Osteoblast (primary cell): ENCODE data around the gene KCNT2. TPM values are rescaled to one million over a fixed set of nuclear protein-coding genes. Genes with fewer than 3 reads are reported as not detected.
"Not testable (repeated sequence)": the region's sequence is repeated elsewhere in the genome, so short reads cannot be mapped to it uniquely, and the experiment has no call there.

Experiments
- DNase-seq: peaks from one replicate; pipeline ENCODE4 v3.0.0; 2011; ENCODE audit warnings: low spot score, mixed read lengths; ENCODE audit not compliant: insufficient read length; ENCODE audit errors: missing footprints
- H2AFZ ChIP-seq: 2 replicates; pipeline ENCODE4 v1.6.0; 2011; ENCODE audit warnings: mild to moderate bottlenecking, low read length
- H3K27ac ChIP-seq: 2 replicates; pipeline ENCODE4 v1.5.1; 2011; ENCODE audit warnings: mild to moderate bottlenecking, low read depth, low read length, moderate library complexity
- H3K27me3 ChIP-seq: 2 replicates; pipeline ENCODE4 v1.6.0; 2012; ENCODE audit warnings: mild to moderate bottlenecking, control low read depth, inconsistent platforms, low read length, moderate library complexity; ENCODE audit not compliant: insufficient read depth
- H3K36me3 ChIP-seq: 2 replicates; pipeline ENCODE4 v1.5.1; 2011; ENCODE audit warnings: mild to moderate bottlenecking, low read length, control low read depth, moderate library complexity; ENCODE audit not compliant: insufficient read depth
- H3K4me1 ChIP-seq: 2 replicates; pipeline ENCODE4 v1.5.1; 2011; ENCODE audit warnings: mild to moderate bottlenecking, low read length, control low read depth, moderate library complexity; ENCODE audit not compliant: insufficient read depth
- H3K4me2 ChIP-seq: 2 replicates; pipeline ENCODE4 v1.6.0; 2011; ENCODE audit warnings: mild to moderate bottlenecking, low read length; ENCODE audit not compliant: insufficient read depth
- H3K4me3 ChIP-seq: fragments of 200-600 bp; sonication (generic); 3 replicates; pipeline ENCODE4 v1.5.1; 2012; ENCODE audit warnings: mild to moderate bottlenecking, low read length, inconsistent platforms; ENCODE audit not compliant: insufficient read depth
- H3K79me2 ChIP-seq: 2 replicates; pipeline ENCODE4 v1.6.0; 2012; ENCODE audit warnings: mild to moderate bottlenecking, low read length, control low read depth, inconsistent platforms; ENCODE audit not compliant: insufficient read depth
- H3K9me3 ChIP-seq: 2 replicates; pipeline ENCODE4 v1.5.1; 2011; ENCODE audit warnings: low read depth, low read length, control low read depth
- H4K20me1 ChIP-seq: 2 replicates; pipeline ENCODE4 v1.6.0; 2012; ENCODE audit warnings: mild to moderate bottlenecking, low read length, control low read depth; ENCODE audit not compliant: insufficient read depth
- total RNA-seq: library from RNA; depleted of rRNA; stranded (reverse); fragments of >200 nt; gene quantifications from 2 replicates; pipeline ENCODE4 v1.2.3, GENCODE V29; 2012
- TF ChIP-seq, protein P1 (sequence below): IDR thresholded peaks from 2 replicates; pipeline ENCODE4 v1.5.1; 2011; ENCODE audit warnings: mild to moderate bottlenecking, low read depth, low read length, moderate library complexity; ENCODE audit errors: extremely low read depth

KCNT2 gene
- total RNA-seq, 1 donor: 10.5 TPM

DNA sequence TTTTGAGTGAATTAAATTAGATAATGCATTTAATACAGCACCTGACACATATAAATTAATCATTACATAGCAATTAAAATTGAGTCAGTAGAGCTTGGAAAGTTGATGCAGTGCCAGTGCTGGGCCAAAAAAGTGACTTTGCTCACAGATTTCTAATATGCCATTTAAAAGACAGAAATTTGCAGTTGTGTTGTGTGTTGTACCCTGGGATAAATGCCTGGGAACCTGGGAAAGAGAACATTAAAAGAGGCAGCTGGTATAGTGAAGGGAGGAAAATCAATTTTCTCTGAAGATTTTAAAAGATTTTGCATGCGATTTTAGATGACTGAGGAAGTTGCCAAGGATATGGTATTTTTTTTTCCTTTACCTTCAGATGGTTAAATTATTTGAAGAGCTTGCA is 32.7 kb upstream of the KCNT2 start:
- DNase-seq: no peak
- TF ChIP-seq, protein P1, sequence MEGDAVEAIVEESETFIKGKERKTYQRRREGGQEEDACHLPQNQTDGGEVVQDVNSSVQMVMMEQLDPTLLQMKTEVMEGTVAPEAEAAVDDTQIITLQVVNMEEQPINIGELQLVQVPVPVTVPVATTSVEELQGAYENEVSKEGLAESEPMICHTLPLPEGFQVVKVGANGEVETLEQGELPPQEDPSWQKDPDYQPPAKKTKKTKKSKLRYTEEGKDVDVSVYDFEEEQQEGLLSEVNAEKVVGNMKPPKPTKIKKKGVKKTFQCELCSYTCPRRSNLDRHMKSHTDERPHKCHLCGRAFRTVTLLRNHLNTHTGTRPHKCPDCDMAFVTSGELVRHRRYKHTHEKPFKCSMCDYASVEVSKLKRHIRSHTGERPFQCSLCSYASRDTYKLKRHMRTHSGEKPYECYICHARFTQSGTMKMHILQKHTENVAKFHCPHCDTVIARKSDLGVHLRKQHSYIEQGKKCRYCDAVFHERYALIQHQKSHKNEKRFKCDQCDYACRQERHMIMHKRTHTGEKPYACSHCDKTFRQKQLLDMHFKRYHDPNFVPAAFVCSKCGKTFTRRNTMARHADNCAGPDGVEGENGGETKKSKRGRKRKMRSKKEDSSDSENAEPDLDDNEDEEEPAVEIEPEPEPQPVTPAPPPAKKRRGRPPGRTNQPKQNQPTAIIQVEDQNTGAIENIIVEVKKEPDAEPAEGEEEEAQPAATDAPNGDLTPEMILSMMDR: no peak
- H3K36me3 ChIP-seq: no peaks in the 10 kb centered on the region
- H3K4me1 ChIP-seq: no peaks in the 10 kb centered on the region
- no peak overlapping the region for H3K4me3 ChIP-seq
- no peaks in the 10 kb centered on the region for H3K9me3 ChIP-seq
- no peak overlapping the region for H3K4me2 ChIP-seq
- no peak overlapping the region for H3K27ac ChIP-seq
- no peak overlapping the region for H2AFZ ChIP-seq
- no peaks in the 10 kb centered on the region for H3K79me2 ChIP-seq
- no peaks in the 10 kb centered on the region for H3K27me3 ChIP-seq
- H4K20me1 ChIP-seq: no peaks in the 10 kb centered on the region

GRCh38 chr1:196639291-196639690 is 31.1 kb upstream of the KCNT2 start:
- H3K4me1 ChIP-seq, H3K27ac ChIP-seq, H3K9me3 ChIP-seq, H3K79me2 ChIP-seq, H3K4me3 ChIP-seq, H3K27me3 ChIP-seq, H3K4me2 ChIP-seq, H4K20me1 ChIP-seq, H3K36me3 ChIP-seq, H2AFZ ChIP-seq, DNase-seq: not testable (repeated sequence)

- Histone ChIP-seq H3K4me2 (no peak overlapping the region), H3K79me2 (no peaks in the 10 kb centered on the region), H2AFZ (no peak overlapping the region), H4K20me1 (no peaks in the 10 kb centered on the region), H3K27ac (no peak overlapping the region), H3K4me3 (no peak overlapping the region), H3K27me3 (no peaks in the 10 kb centered on the region), H3K4me1 (no peaks in the 10 kb centered on the region), H3K9me3 (no peaks in the 10 kb centered on the region), H3K36me3 (no peaks in the 10 kb centered on the region)
- TF ChIP-seq, protein P1: no peak
- DNase-seq: no peak
Measured at GRCh38 chr1:196638466-196638865, 30.2 kb upstream of the KCNT2 start.

- no peaks in the 10 kb centered on the region for H3K36me3 ChIP-seq
- no peak overlapping the region for H3K4me3 ChIP-seq
- no peaks in the 10 kb centered on the region for H3K27me3 ChIP-seq
- no peak overlapping the region for H3K4me2 ChIP-seq
- DNase-seq: no peak
- no peaks in the 10 kb centered on the region for H3K9me3 ChIP-seq
- H2AFZ ChIP-seq: no peak overlapping the region
- no peak overlapping the region for H3K27ac ChIP-seq
- H4K20me1 ChIP-seq: no peaks in the 10 kb centered on the region
- TF ChIP-seq, protein P1: no peak
- no peaks in the 10 kb centered on the region for H3K79me2 ChIP-seq
- no peaks in the 10 kb centered on the region for H3K4me1 ChIP-seq
Measured at GRCh38 chr1:196637606-196638005, 29.4 kb upstream of the KCNT2 start.

DNA sequence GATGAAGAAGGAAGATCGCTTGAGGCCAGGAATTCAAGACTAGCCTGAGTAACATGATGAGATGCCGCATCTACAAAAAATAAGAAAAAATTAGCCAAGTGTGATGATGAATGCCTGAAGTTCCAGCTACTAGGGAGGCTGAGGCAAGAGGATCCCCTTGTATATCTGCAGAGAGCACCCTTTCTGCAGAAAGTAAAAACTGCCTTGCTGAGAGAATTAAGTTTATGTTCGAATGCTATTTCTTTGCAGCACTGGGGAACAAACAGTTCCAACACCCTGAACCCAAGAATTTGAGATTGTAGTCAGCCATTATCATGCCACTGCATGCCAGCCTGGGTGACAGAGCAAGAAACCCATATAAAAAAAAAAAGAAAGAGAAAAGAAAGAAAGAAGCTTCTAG is 20.6 kb upstream of the KCNT2 start:
- no peak overlapping the region for H3K4me2 ChIP-seq
- H3K9me3 ChIP-seq: no peaks in the 10 kb centered on the region
- no peaks in the 10 kb centered on the region for H3K27me3 ChIP-seq
- no peaks in the 10 kb centered on the region for H3K36me3 ChIP-seq
- TF ChIP-seq, protein P1: no peak
- no peaks in the 10 kb centered on the region for H3K4me1 ChIP-seq
- H3K79me2 ChIP-seq: no peaks in the 10 kb centered on the region
- no peak overlapping the region for H3K27ac ChIP-seq
- H4K20me1 ChIP-seq: no peaks in the 10 kb centered on the region
- DNase-seq: no peak
- no peak overlapping the region for H2AFZ ChIP-seq
- no peak overlapping the region for H3K4me3 ChIP-seq
